K562 (cell line): ENCODE data around the gene PACSIN1. TPM values are rescaled to one million over a fixed set of nuclear protein-coding genes. Genes with fewer than 3 reads are reported as not detected.

ENCODE experiments used
- ATAC-seq: fragments of 200-7000 bp; cut with Tn5 transposase; 3 replicates; pipeline ENCODE4 v1.9.1; 2020; ENCODE audit warnings: moderate library complexity
- BruUV-seq: library from RNA; stranded (reverse); fragments of 400-500 nt; replicated peaks from 2 replicates; lab custom pipeline; 2021; lab: Mats Ljungman, UMichigan
- CTCF ChIA-PET: fragments of 300-600 bp; formaldehyde crosslinking; extraction: SDS; loops from one replicate; lab custom pipeline; 2021; ENCODE audit warnings: low intra/inter-chr PET ratio; lab: Yijun Ruan, JAX
- POLR2A ChIA-PET: fragments of 300-600, 350-650 bp; sonication (Branson Sonifier 250); formaldehyde crosslinking; extraction: SDS; loops from one replicate; lab custom pipeline; 2021; ENCODE audit warnings: antibody characterized with exemption, inconsistent platforms; lab: Yijun Ruan, JAX
- DNase-seq, 4 experiments: peaks; one replicate each; pipeline versions ENCODE4 v3.0.0 to v3.0.0-alpha.2; 2011 to 2018; ENCODE audit warnings: low spot score in 3 of 4, mixed read lengths in 3 of 4; ENCODE audit errors: extremely low read depth in 1 of 4
- FAIRE-seq: peaks from 2 replicates; lab custom pipeline; 2011; peaks lifted over from hg19 to GRCh38; lab: Jason Lieb, UNC
- H2AFZ ChIP-seq: 2 replicates; pipeline ENCODE4 v1.6.0; 2011; ENCODE audit warnings: low read depth, low read length, control low read depth, inconsistent platforms
- H3K27ac ChIP-seq: fragments of 200-600 bp; 3 replicates; pipeline ENCODE4 v1.8.0; 2011; ENCODE audit warnings: low read depth, mild to moderate bottlenecking, control low read depth, inconsistent platforms, low read length, moderate library complexity, mixed read lengths; ENCODE audit errors: extremely low read depth
- H3K27me3 ChIP-seq, 2 experiments: fragments of 300-600 bp in 1 of 2; 2 replicates in 1 of 2; 3 replicates in 1 of 2; pipeline versions ENCODE4 v1.6.0 to v1.8.0; 2011; ENCODE audit warnings: inconsistent platforms in 2 of 2, low read length in 2 of 2, mild to moderate bottlenecking in 1 of 2, mixed read lengths in 1 of 2, moderate library complexity in 1 of 2; ENCODE audit not compliant: control insufficient read depth in 2 of 2, insufficient read depth in 2 of 2
- H3K36me3 ChIP-seq: fragments of 300-600 bp; 3 replicates; pipeline ENCODE4 v1.8.0; 2011; ENCODE audit warnings: mild to moderate bottlenecking, low read length, inconsistent platforms; ENCODE audit not compliant: control insufficient read depth, insufficient read depth
- H3K4me1 ChIP-seq, 2 experiments: fragments of 200-600 bp in 1 of 2; replicated peaks in 1 of 2; 2 replicates in 1 of 2; 3 replicates in 1 of 2; pipeline versions ENCODE4 v1.5.1 to v1.8.0; 2011; ENCODE audit warnings: inconsistent platforms in 2 of 2, low read length in 2 of 2, mild to moderate bottlenecking in 1 of 2, mixed read lengths in 1 of 2, moderate library complexity in 1 of 2; ENCODE audit not compliant: control insufficient read depth in 2 of 2, insufficient read depth in 2 of 2
- H3K4me2 ChIP-seq: 2 replicates; pipeline ENCODE4 v1.6.1; 2011; ENCODE audit warnings: low read length, control low read depth, inconsistent platforms, mixed read lengths; ENCODE audit not compliant: insufficient read depth
- H3K4me3 ChIP-seq: fragments of 200-600 bp; sonication (generic), shearing (Covaris generic); 2 replicates; pipeline ENCODE4 v1.5.1; 2016; ENCODE audit warnings: control low read depth, inconsistent platforms
- H3K79me2 ChIP-seq: fragments of 200-600 bp; 3 replicates; pipeline ENCODE4 v1.8.0; 2011; ENCODE audit warnings: low read length, inconsistent platforms; ENCODE audit not compliant: control insufficient read depth, insufficient read depth
- H3K9ac ChIP-seq, 2 experiments: 2 replicates each; pipeline versions ENCODE4 v1.6.0 to v1.6.1; 2011; ENCODE audit warnings: low read depth in 2 of 2, low read length in 2 of 2, control low read depth in 1 of 2, inconsistent platforms in 1 of 2, mild to moderate bottlenecking in 1 of 2, mixed read lengths in 1 of 2; ENCODE audit not compliant: insufficient read depth in 1 of 2
- H3K9me1 ChIP-seq: one replicate; pipeline ENCODE4 v1.6.0; 2011; ENCODE audit warnings: inconsistent platforms, mild to moderate bottlenecking, low read length, moderate library complexity; ENCODE audit not compliant: control insufficient read depth, insufficient read depth
- H3K9me3 ChIP-seq: replicated peaks from 2 replicates; pipeline ENCODE4 v1.5.1; 2011; ENCODE audit warnings: low read depth, low read length, inconsistent platforms; ENCODE audit not compliant: control insufficient read depth, insufficient read depth
- H4K20me1 ChIP-seq: replicated peaks from 2 replicates; pipeline ENCODE4 v1.6.1; 2011; ENCODE audit warnings: low read length, inconsistent platforms, mixed read lengths; ENCODE audit not compliant: control insufficient read depth, insufficient read depth
- ATF3 ChIP-seq, 2 experiments: fragments of 450-650 bp in 1 of 2; sonication (generic) in 1 of 2; formaldehyde crosslinking in 1 of 2; IDR thresholded peaks in 1 of 2; conservative IDR thresholded peaks in 1 of 2; 2 replicates each; pipeline versions ENCODE4 v1.6.1 to v1.8.1; 2016 to 2023; ENCODE audit warnings: mild to moderate bottlenecking in 2 of 2, moderate library complexity in 2 of 2, inconsistent platforms in 1 of 2, missing genetic modification reagents in 1 of 2
- CTCFL ChIP-seq: IDR thresholded peaks from 2 replicates; pipeline ENCODE4 v1.6.1; 2011; ENCODE audit warnings: borderline replicate concordance, low read depth, mild to moderate bottlenecking, moderate library complexity, low read length; ENCODE audit not compliant: insufficient read depth, poor library complexity, severe bottlenecking
- DNMT1 ChIP-seq: fragments of 450-650 bp; IDR thresholded peaks from 2 replicates; pipeline ENCODE4 v1.6.1; 2016; ENCODE audit warnings: antibody characterized with exemption, mild to moderate bottlenecking
- E2F1 ChIP-seq: sonication (generic); formaldehyde crosslinking; IDR thresholded peaks from 2 replicates; pipeline ENCODE4 v1.8.1; 2023; ENCODE audit warnings: mild to moderate bottlenecking, missing genetic modification reagents, moderate library complexity
- FOSL1 ChIP-seq: fragments of 200-800 bp; sonication (Bioruptor generic); conservative IDR thresholded peaks from 2 replicates; pipeline ENCODE4 v1.6.1; 2016; ENCODE audit warnings: missing genetic modification characterization, missing compliant biosample characterization
- HES1 ChIP-seq: fragments of 450-650 bp; IDR thresholded peaks from 2 replicates; pipeline ENCODE4 v1.6.1; 2016; ENCODE audit warnings: low read depth, mild to moderate bottlenecking, moderate library complexity
- MYBL2 ChIP-seq, 2 experiments: fragments of 450-650 bp in 1 of 2; sonication (generic) in 1 of 2; formaldehyde crosslinking in 1 of 2; IDR thresholded peaks; 2 replicates each; pipeline versions ENCODE4 v1.6.1 to v1.8.1; 2017 to 2022; ENCODE audit warnings: borderline replicate concordance in 1 of 2, inconsistent platforms in 1 of 2, low read depth in 1 of 2, mild to moderate bottlenecking in 1 of 2, missing genetic modification reagents in 1 of 2, moderate library complexity in 1 of 2
- ZBTB11 ChIP-seq, 3 experiments: fragments of 200-800 bp in 1 of 3; fragments of 250-450 bp in 1 of 3; fragments of 450-650 bp in 1 of 3; sonication (Bioruptor Pico) in 1 of 3; sonication (Bioruptor generic) in 1 of 3; formaldehyde crosslinking in 1 of 3; IDR thresholded peaks; 2 replicates each; pipeline versions ENCODE4 v1.6.1 to v1.8.0; 2016 to 2022; ENCODE audit warnings: mild to moderate bottlenecking in 2 of 3, missing genetic modification characterization in 2 of 3, missing compliant biosample characterization in 1 of 3, moderate library complexity in 1 of 3
- ZBTB17 ChIP-seq: fragments of 450-650 bp; formaldehyde crosslinking; IDR thresholded peaks from 2 replicates; pipeline ENCODE4 v1.4.0; 2020; ENCODE audit warnings: mild to moderate bottlenecking
- ZC3H4 ChIP-seq: sonication (generic); formaldehyde crosslinking; IDR thresholded peaks from 2 replicates; pipeline ENCODE4 v1.9.0; 2021; ENCODE audit warnings: missing genetic modification reagents, borderline replicate concordance
- WGBS: fragments of 100-300 bp; shearing (Covaris generic); methylation state at CpG from one replicate; pipeline ENCODE4 v1.1.6; 2016; ENCODE audit warnings: low coverage, mixed read lengths; ENCODE audit not compliant: insufficient coverage; ENCODE audit errors: missing lambda C conversion rate; 5-methylcytosine and 5-hydroxymethylcytosine counted together
- in situ Hi-C: fragments of 300-500 bp; cut with MboI; formaldehyde crosslinking; loops from 4 replicates; pipeline ENCODE4 v1.15.0; 2018; ENCODE audit warnings: inconsistent platforms, mixed read lengths
- intact Hi-C: fragments of 100-400 bp; cut with micrococcal nuclease; formaldehyde crosslinking; loops from 2 replicates; pipeline ENCODE4 v1.14.2; 2022
- polyA plus RNA-seq, 8 experiments: library from polyadenylated mRNA; depleted of rRNA in 4 of 8; stranded (reverse) in 5 of 8; unstranded in 3 of 8; fragments of >200 nt; fragmentation: Nextera tagmentation in 2 of 8; fragmentation: Illumina TruSeq in 1 of 8; extraction: Ambion mirVana in 2 of 8; extraction: Trizol in 1 of 8; gene quantifications; 2 replicates each; pipeline versions ENCODE4 v1.2.1 to v1.2.3, GENCODE V29; 2011 to 2014; ENCODE audit warnings: inconsistent platforms in 1 of 8, missing spikeins in 1 of 8
- total RNA-seq, 7 experiments: library from RNA; depleted of rRNA in 6 of 7; stranded (reverse); fragments of >200 nt in 6 of 7; fragmentation: Illumina TruSeq in 2 of 7; extraction: Trizol in 2 of 7; gene quantifications; 2 replicates each; pipeline versions ENCODE4 v1.2.1 to v1.2.3, GENCODE V29; 2011 to 2021; ENCODE audit warnings: low replicate concordance in 1 of 7

Gene PACSIN1
- total and polyA plus RNA-seq, 9 of the 15 experiments (the other 6 are each of a cell fraction or from before 2014, with no cell fraction given), result 0.01 to 1.7 (median 0.45) TPM

- Histone ChIP-seq H3K9me3 (no peaks in the 10 kb centered on the region), H3K79me2 (no peaks in the 10 kb centered on the region), H2AFZ (no peak overlapping the region), H4K20me1 (no peaks in the 10 kb centered on the region), H3K27me3 (no peaks in the 10 kb centered on the region), H3K27ac (no peak overlapping the region), H3K4me2 (no peak overlapping the region), H3K4me3 (no peak overlapping the region), H3K9me1 (no peaks in the 10 kb centered on the region), H3K36me3 (no peaks in the 10 kb centered on the region), H3K4me1 (peaks cover 17 to 55% of the 10 kb centered on the region in 2 experiments), H3K9ac (no peak overlapping the region)
- in situ Hi-C loops, result no loop called here
- BruUV-seq, result no TSS peak
- ATAC-seq (no peak), DNase-seq (no peak), FAIRE-seq (no peak)
- ChIA-PET CTCF (no interaction called here), POLR2A (interaction anchor here (0.6 kb wide), 2 partner anchors 857 to 1402 kb away, joined by 3 read pairs; no protein-coding TSS in a partner anchor)
- WGBS, result 18% methylated on average over 5 of the region's 5 CpGs
- intact Hi-C loops, result no loop called here
- no peak for TF ChIP-seq FOSL1 (tag)
- no peak for TF ChIP-seq ATF3 (IDR thresholded peaks at IDR 0.05)
- TF ChIP-seq ATF3 (CRISPR knock-in tag; conservative IDR thresholded peaks at IDR 0.05), result no peak
- no peak for TF ChIP-seq HES1
- TF ChIP-seq E2F1 (CRISPR knock-in tag), result no peak
- TF ChIP-seq ZC3H4 (CRISPR knock-in tag), result no peak
- no peak for TF ChIP-seq MYBL2 (IDR thresholded peaks at IDR 0.05; ENCODE audit: low read depth)
- no peak for TF ChIP-seq MYBL2 (CRISPR knock-in tag; IDR thresholded peaks at IDR 0.05; ENCODE audit: borderline replicate concordance)
- no peak for TF ChIP-seq CTCFL
- no peak for TF ChIP-seq ZBTB11 (CRISPR knock-in tag; IDR thresholded peaks at IDR 0.05)
- TF ChIP-seq ZBTB17 (CRISPR knock-in tag), result no peak
- TF ChIP-seq DNMT1, result no peak
Measured at GRCh38 chr6:34540222-34540621, 74.3 kb downstream of the PACSIN1 start.
